ENCODE measurements around the gene C22orf31. TPM values are rescaled to one million over a fixed set of nuclear protein-coding genes. Genes with fewer than 3 reads are reported as not detected.
A peak's percentile ranks its signal among the peaks of the same experiment; 100 is the strongest.

Gene C22orf31
- total and polyA plus RNA-seq, 2 donors (not counting 3 experiments of a cell fraction or from before 2014, with no cell fraction given) = not detected

- H3K4me1 ChIP-seq (ENCODE audit: control insufficient read depth, extremely low read depth, insufficient read depth, low read length) = no peaks in the 10 kb centered on the region
- TF ChIP-seq POLR2AphosphoS5 (IDR thresholded peaks at IDR 0.05; ENCODE audit: insufficient read depth, low read depth, low read length) = no peak
- TF ChIP-seq MYC (IDR thresholded peaks at IDR 0.05; ENCODE audit: low read depth, low read length) = no peak
- TF ChIP-seq JUN (IDR thresholded peaks at IDR 0.05; ENCODE audit: borderline replicate concordance, insufficient read depth, insufficient read length, low read depth) = no peak
- TF ChIP-seq GATA2 (IDR thresholded peaks at IDR 0.05; ENCODE audit: insufficient read depth, insufficient read length, low read depth, low read length) = no peak
- TF ChIP-seq POLR2A (IDR thresholded peaks at IDR 0.05; ENCODE audit: low read depth, low read length) = no peak
- H3K36me3 ChIP-seq (ENCODE audit: control insufficient read depth in 2 of 2, extremely low read depth in 1 of 2, insufficient read depth in 2 of 2, low read length in 2 of 2) = no peaks in the 10 kb centered on the region
- H3K27ac ChIP-seq (ENCODE audit: insufficient read depth, low read depth, low read length) = no peak overlapping the region
- dilution Hi-C loops (cut with MboI; ENCODE audit: extremely low pct_ligation_motif_present, low sequenced_read_pairs) = loop anchor here (25.0 kb wide), 1 partner anchor 100 kb away; no protein-coding TSS in a partner anchor
- no peak overlapping the region for H3K4me2 ChIP-seq (ENCODE audit: insufficient read depth, low read length)
- POLR2A ChIA-PET = no interaction called here
- H4K20me1 ChIP-seq (replicated peaks; ENCODE audit: control insufficient read depth, extremely low read depth, insufficient read depth, low read length) = no peaks in the 10 kb centered on the region
- no peaks in the 10 kb centered on the region for H3K27me3 ChIP-seq (ENCODE audit: control insufficient read depth in 2 of 2, insufficient read depth in 2 of 2, low read length in 2 of 2)
- intact Hi-C loops (cut with micrococcal nuclease) = no loop called here
- CTCF ChIA-PET = interaction anchor here (1.5 kb wide), 1 partner anchor 19 kb away, joined by 3 read pairs; no protein-coding TSS in a partner anchor
- H2AFZ ChIP-seq (ENCODE audit: low read depth, low read length) = no peak overlapping the region
- FAIRE-seq = no peak
- H3K79me2 ChIP-seq (ENCODE audit: control insufficient read depth, insufficient read depth, low read length) = no peaks in the 10 kb centered on the region
- no TSS peak for BruUV-seq (replicated peaks)
- no peaks in the 10 kb centered on the region for H3K9me3 ChIP-seq (replicated peaks; ENCODE audit: control insufficient read depth, insufficient read depth, low read length)
- no peaks in the 10 kb centered on the region for H3K9me1 ChIP-seq (replicated peaks; ENCODE audit: control insufficient read depth, extremely low read depth, insufficient read depth, low read length)
- H3K4me3 ChIP-seq (replicated peaks in 1 of 3; ENCODE audit: insufficient read depth in 1 of 3, low read depth in 1 of 3, low read length in 3 of 3) = no peak overlapping the region
- no peak for DNase-seq (ENCODE audit: low read depth, low spot score)
- H3K9ac ChIP-seq (replicated peaks; ENCODE audit: extremely low read depth, insufficient read depth, low read length) = no peak overlapping the region
These were observed 49.6 kb downstream of the C22orf31 start for GRCh38 chr22:29012101-29012433.

DNA sequence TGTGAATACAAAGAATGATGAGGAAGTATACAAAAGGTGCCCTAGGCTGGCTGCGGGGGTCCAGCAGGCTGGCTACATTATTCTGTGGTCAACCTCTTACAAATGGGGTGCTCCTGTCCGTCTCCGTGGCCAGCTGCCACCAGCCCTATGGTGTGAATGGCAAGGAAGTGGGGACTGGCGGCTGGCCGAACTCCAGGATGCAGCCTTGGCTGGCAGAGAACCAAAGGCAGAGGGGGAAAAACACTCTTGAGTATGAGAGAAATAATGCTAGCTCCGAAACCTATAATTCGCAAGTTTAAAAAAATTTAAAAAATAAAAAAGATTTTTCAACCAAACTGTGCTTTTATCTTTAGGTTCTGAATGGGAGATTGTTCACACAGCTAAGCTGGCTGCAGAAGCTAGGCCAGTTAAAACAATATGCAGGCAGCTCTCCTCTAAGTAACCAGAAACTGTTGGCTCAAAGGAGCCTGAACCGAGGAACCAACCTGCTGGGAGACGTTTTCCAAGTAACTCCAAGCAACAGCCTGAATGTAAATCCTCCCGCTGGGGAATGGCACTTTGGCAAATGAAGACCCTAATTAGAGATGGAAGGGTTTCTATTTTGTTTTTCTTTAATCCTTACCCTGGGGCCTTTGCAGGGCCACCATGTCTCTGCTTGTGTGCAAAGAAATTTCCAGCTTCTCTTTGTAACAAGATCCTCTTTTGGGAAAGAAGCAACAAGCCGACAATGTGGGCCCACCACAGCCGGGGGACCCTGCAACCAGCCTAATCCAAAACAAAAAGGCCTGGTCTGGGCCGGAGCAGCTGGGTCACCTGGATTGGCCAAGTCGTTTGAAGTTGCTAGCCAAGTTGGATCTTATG, 50.2 kb downstream of the C22orf31 start:
- Histone ChIP-seq H3K4me2 (ENCODE audit: insufficient read depth, low read length) (no peak overlapping the region), H3K36me3 (ENCODE audit: control insufficient read depth in 2 of 2, extremely low read depth in 1 of 2, insufficient read depth in 2 of 2, low read length in 2 of 2) (no peaks in the 10 kb centered on the region), H3K4me3 (replicated peaks in 1 of 3; ENCODE audit: insufficient read depth in 1 of 3, low read depth in 1 of 3, low read length in 3 of 3) (no peak overlapping the region), H3K9me3 (replicated peaks; ENCODE audit: control insufficient read depth, insufficient read depth, low read length) (no peaks in the 10 kb centered on the region), H3K4me1 (ENCODE audit: control insufficient read depth, extremely low read depth, insufficient read depth, low read length) (no peaks in the 10 kb centered on the region), H3K79me2 (ENCODE audit: control insufficient read depth, insufficient read depth, low read length) (no peaks in the 10 kb centered on the region), H3K27me3 (ENCODE audit: control insufficient read depth in 2 of 2, insufficient read depth in 2 of 2, low read length in 2 of 2) (no peaks in the 10 kb centered on the region), H2AFZ (ENCODE audit: low read depth, low read length) (no peak overlapping the region), H3K27ac (ENCODE audit: insufficient read depth, low read depth, low read length) (no peak overlapping the region), H3K9ac (replicated peaks; ENCODE audit: extremely low read depth, insufficient read depth, low read length) (no peak overlapping the region), H4K20me1 (replicated peaks; ENCODE audit: control insufficient read depth, extremely low read depth, insufficient read depth, low read length) (no peaks in the 10 kb centered on the region), H3K9me1 (replicated peaks; ENCODE audit: control insufficient read depth, extremely low read depth, insufficient read depth, low read length) (no peaks in the 10 kb centered on the region)
- no peak for TF ChIP-seq FOS (IDR thresholded peaks at IDR 0.05; ENCODE audit: borderline replicate concordance, insufficient read depth, low read length)
- no peak for TF ChIP-seq GATA2 (IDR thresholded peaks at IDR 0.05; ENCODE audit: insufficient read depth, insufficient read length, low read depth, low read length)
- TF ChIP-seq JUN (IDR thresholded peaks at IDR 0.05; ENCODE audit: borderline replicate concordance, insufficient read depth, insufficient read length, low read depth) = no peak
- no peak for TF ChIP-seq MAX (IDR thresholded peaks at IDR 0.05; ENCODE audit: insufficient read depth, insufficient read length)
- TF ChIP-seq CTCF (IDR thresholded peaks at IDR 0.05; ENCODE audit: extremely low read depth in 1 of 2, insufficient read depth in 1 of 2, low read depth in 1 of 2, low read length in 2 of 2) = no peak
- no peak for TF ChIP-seq MYC (IDR thresholded peaks at IDR 0.05; ENCODE audit: low read depth, low read length)
- TF ChIP-seq POLR2AphosphoS5 (IDR thresholded peaks at IDR 0.05; ENCODE audit: insufficient read depth, low read depth, low read length) = no peak
- no peak for TF ChIP-seq POLR2A (IDR thresholded peaks at IDR 0.05; ENCODE audit: low read depth, low read length)
- TF ChIP-seq EZH2 (IDR thresholded peaks at IDR 0.05; ENCODE audit: borderline replicate concordance, low read depth, low read length, severe bottlenecking) = no peak
- ChIA-PET CTCF (no interaction called here), POLR2A (no interaction called here)
- FAIRE-seq = no peak
- dilution Hi-C loops (cut with MboI; ENCODE audit: extremely low pct_ligation_motif_present, low sequenced_read_pairs) (loop anchor here (25.0 kb wide), 1 partner anchor 99 kb away; no protein-coding TSS in a partner anchor), intact Hi-C loops (cut with micrococcal nuclease) (no loop called here)
- peak; percentile 48 for DNase-seq (ENCODE audit: low read depth, low spot score)
- BruUV-seq (replicated peaks) = no TSS peak
